ENCODE data around the gene NXPH3.

The NXPH3 gene

GRCh38 chr17:49545007-49545660, 30.5 kb upstream of the NXPH3 start:
- no peak overlapping the region for H3K27ac ChIP-seq
- DNase-seq: no peak
- no peak overlapping the region for H3K4me3 ChIP-seq (ENCODE audit: low read depth, low read length)
- H3K27me3 ChIP-seq (replicated peaks): peaks cover 9% of the 10 kb centered on the region
- no peaks in the 10 kb centered on the region for H3K36me3 ChIP-seq (replicated peaks)
- in situ Hi-C loops (cut with HindIII; ENCODE audit: low pct_ligation_motif_present, low sequenced_read_pairs): no loop called here
- TF ChIP-seq CTCF (IDR thresholded peaks at IDR 0.05; ENCODE audit: low read depth, low read length, missing control alignments): no peak

- DNase-seq: no peak
- TF ChIP-seq CTCF (IDR thresholded peaks at IDR 0.05; ENCODE audit: low read depth, low read length, missing control alignments): no peak
- in situ Hi-C loops (cut with HindIII; ENCODE audit: low pct_ligation_motif_present, low sequenced_read_pairs): no loop called here
- Histone ChIP-seq H3K4me3 (ENCODE audit: low read depth, low read length) (no peak overlapping the region), H3K27ac (no peak overlapping the region), H3K36me3 (replicated peaks) (no peaks in the 10 kb centered on the region), H3K27me3 (replicated peaks) (peaks cover 9% of the 10 kb centered on the region)
These were observed 29.7 kb upstream of the NXPH3 start for GRCh38 chr17:49545806-49546545.

GRCh38 chr17:49546546-49547535, 28.8 kb upstream of the NXPH3 start:
- no peak for DNase-seq
- in situ Hi-C loops (cut with HindIII; ENCODE audit: low pct_ligation_motif_present, low sequenced_read_pairs): no loop called here

GRCh38 chr17:49547566-49547965, 28.1 kb upstream of the NXPH3 start:
- Histone ChIP-seq H3K4me3 (ENCODE audit: low read depth, low read length) (no peak overlapping the region), H3K27ac (no peak overlapping the region), H3K36me3 (replicated peaks) (no peaks in the 10 kb centered on the region), H3K27me3 (replicated peaks) (peaks cover 9% of the 10 kb centered on the region)
- no peak for DNase-seq
- TF ChIP-seq CTCF (IDR thresholded peaks at IDR 0.05; ENCODE audit: low read depth, low read length, missing control alignments): no peak
- in situ Hi-C loops (cut with HindIII; ENCODE audit: low pct_ligation_motif_present, low sequenced_read_pairs): no loop called here

More at GRCh38 chr17:49546546-49547535, 28.8 kb upstream of the NXPH3 start:
- TF ChIP-seq CTCF (IDR thresholded peaks at IDR 0.05; ENCODE audit: low read depth, low read length, missing control alignments): no peak
- Histone ChIP-seq H3K36me3 (replicated peaks) (no peaks in the 10 kb centered on the region), H3K27ac (no peak overlapping the region), H3K27me3 (replicated peaks) (peaks cover 9% of the 10 kb centered on the region), H3K4me3 (ENCODE audit: low read depth, low read length) (no peak overlapping the region)

GRCh38 chr17:49548051-49548505, 27.6 kb upstream of the NXPH3 start:
- Histone ChIP-seq H3K27me3 (replicated peaks) (peaks cover 9% of the 10 kb centered on the region), H3K36me3 (replicated peaks) (no peaks in the 10 kb centered on the region), H3K27ac (no peak overlapping the region), H3K4me3 (ENCODE audit: low read depth, low read length) (no peak overlapping the region)
- in situ Hi-C loops (cut with HindIII; ENCODE audit: low pct_ligation_motif_present, low sequenced_read_pairs): no loop called here
- DNase-seq: no peak
- no peak for TF ChIP-seq CTCF (IDR thresholded peaks at IDR 0.05; ENCODE audit: low read depth, low read length, missing control alignments)
